NCI-H1436 (cell line): Measurements from ENCODE around the gene RRAD.
"Not testable (repeated sequence)": the region's sequence is repeated elsewhere in the genome, so short reads cannot be mapped to it uniquely, and the experiment has no call there.

ENCODE experiments used
- DNase-seq: peaks from one replicate; lab custom pipeline; 2025; lab: John Stamatoyannopoulos, UW

The RRAD gene

GRCh38 chr16:66925322-66925840 lies at the start of gene RRAD:
Gene RRAD, minus strand, starts transcription at chr16:66925535. Its CDS starts 356 bp downstream, at chr16:66925179.
- no peak for DNase-seq

- DNase-seq: not testable (repeated sequence)
Measured at GRCh38 chr16:66974932-66975246, 49.6 kb upstream of the RRAD start.

- not testable (repeated sequence) for DNase-seq
Measured at GRCh38 chr16:66974156-66974931, 49.0 kb upstream of the RRAD start.

- no peak for DNase-seq
Measured at GRCh38 chr16:66973716-66974115, 48.4 kb upstream of the RRAD start.

GRCh38 chr16:66972983-66973382 lies 47.6 kb upstream of the RRAD start:
- DNase-seq: no peak

- no peak for DNase-seq
Measured at GRCh38 chr16:66970775-66971720, 45.7 kb upstream of the RRAD start.

GRCh38 chr16:66968847-66969246 lies 43.5 kb upstream of the RRAD start:
- DNase-seq: no peak

GRCh38 chr16:66964049-66964448 lies 38.7 kb upstream of the RRAD start:
- DNase-seq: no peak

- DNase-seq: no peak
Measured at GRCh38 chr16:66961914-66962313, 36.6 kb upstream of the RRAD start.

- DNase-seq: peak; percentile 75
Measured at GRCh38 chr16:66961065-66961744, 35.9 kb upstream of the RRAD start, which contains the start of gene CES3. Gene CES3, plus strand, starts transcription at chr16:66961266. Its CDS starts 42 bp downstream, at chr16:66961308.

GRCh38 chr16:66960270-66960669 lies 34.9 kb upstream of the RRAD start:
- no peak for DNase-seq

- DNase-seq: no peak
Measured at GRCh38 chr16:66959704-66960161, 34.4 kb upstream of the RRAD start.

GRCh38 chr16:66958857-66959703 lies 33.7 kb upstream of the RRAD start:
- DNase-seq: no peak

- not testable (repeated sequence) for DNase-seq
Measured at GRCh38 chr16:66956154-66956457, 30.8 kb upstream of the RRAD start.

GRCh38 chr16:66955363-66956153 lies 30.2 kb upstream of the RRAD start:
- not testable (repeated sequence) for DNase-seq

- DNase-seq: peak; percentile 42
Measured at GRCh38 chr16:66954097-66954659, 28.8 kb upstream of the RRAD start.

- DNase-seq: no peak
Measured at GRCh38 chr16:66953462-66954096, 28.2 kb upstream of the RRAD start.

- DNase-seq: no peak
Measured at GRCh38 chr16:66952430-66953110, 27.2 kb upstream of the RRAD start.
